HEK293 (cell line): ENCODE data around the gene SINHCAF.

Experiments used
- CTCF ChIA-PET: fragments of 350-600 bp; formaldehyde crosslinking; extraction: SDS; loops from one replicate; lab custom pipeline; 2021; ENCODE audit warnings: antibody characterized with exemption; lab: Yijun Ruan, JAX
- POLR2A ChIA-PET: fragments of 300-600 bp; formaldehyde crosslinking; extraction: SDS; loops from one replicate; lab custom pipeline; 2020; ENCODE audit warnings: antibody characterized with exemption, inconsistent platforms; lab: Yijun Ruan, JAX
- H3K27ac ChIP-seq: fragments of 200-500 bp; sonication (Bioruptor generic); 2 replicates; pipeline ENCODE4 v1.5.1; 2014; ENCODE audit warnings: low read depth, low read length, control low read depth, inconsistent platforms; ENCODE audit errors: extremely low read depth
- H3K36me3 ChIP-seq, 2 experiments: fragments of 200-500 bp in 1 of 2; sonication (Bioruptor generic) in 1 of 2; 1 replicate in 1 of 2; 2 replicates in 1 of 2; pipeline ENCODE4 v1.5.1; 2014 to 2017; ENCODE audit warnings: inconsistent platforms in 2 of 2, low read length in 2 of 2; ENCODE audit not compliant: control insufficient read depth in 2 of 2, insufficient read depth in 1 of 2
- H3K4me1 ChIP-seq: fragments of 200-500 bp; sonication (Bioruptor generic); 2 replicates; pipeline ENCODE4 v1.5.1; 2014; ENCODE audit warnings: mild to moderate bottlenecking, low read length, inconsistent platforms; ENCODE audit not compliant: control insufficient read depth, insufficient read depth
- H3K4me3 ChIP-seq: 2 replicates; pipeline ENCODE4 v1.5.1; 2011; ENCODE audit warnings: low read depth, mild to moderate bottlenecking, control low read depth, low read length, moderate library complexity
- H3K9me3 ChIP-seq: fragments of 200-500 bp; sonication (Bioruptor generic); 2 replicates; pipeline ENCODE4 v1.5.1; 2014; ENCODE audit warnings: low read depth, low read length, inconsistent platforms; ENCODE audit not compliant: control insufficient read depth, insufficient read depth
- BCL11B ChIP-seq: fragments of 450-650 bp; formaldehyde crosslinking; IDR thresholded peaks from 2 replicates; pipeline ENCODE4 v1.5.1; 2016; ENCODE audit warnings: low read depth, missing biosample characterization, missing genetic modification characterization
- CTCF ChIP-seq: fragments of 450-650 bp; formaldehyde crosslinking; IDR thresholded peaks from 2 replicates; pipeline ENCODE4 v1.5.1; 2016; ENCODE audit warnings: missing biosample characterization, missing genetic modification characterization
- KLF1 ChIP-seq: fragments of 450-650 bp; formaldehyde crosslinking; IDR thresholded peaks from 2 replicates; pipeline ENCODE4 v1.5.1; 2016; ENCODE audit warnings: missing biosample characterization, missing genetic modification characterization
- KLF17 ChIP-seq: fragments of 450-650 bp; formaldehyde crosslinking; IDR thresholded peaks from 2 replicates; pipeline ENCODE4 v1.5.1; 2016; ENCODE audit warnings: missing biosample characterization, missing genetic modification characterization
- OSR2 ChIP-seq: fragments of 450-650 bp; formaldehyde crosslinking; IDR thresholded peaks from 2 replicates; pipeline ENCODE4 v1.5.1; 2016; ENCODE audit warnings: missing biosample characterization, missing genetic modification characterization
- PATZ1 ChIP-seq: fragments of 450-650 bp; formaldehyde crosslinking; IDR thresholded peaks from 2 replicates; pipeline ENCODE4 v1.5.1; 2016; ENCODE audit warnings: missing biosample characterization, missing genetic modification characterization
- SP2 ChIP-seq: fragments of 450-650 bp; formaldehyde crosslinking; IDR thresholded peaks from 2 replicates; pipeline ENCODE4 v1.5.1; 2016; ENCODE audit warnings: missing biosample characterization, missing genetic modification characterization
- TRIM28 ChIP-seq: IDR thresholded peaks from 2 replicates; pipeline ENCODE4 v1.6.1; 2011; ENCODE audit warnings: low read length, control low read depth, borderline replicate concordance
- ZBTB21 ChIP-seq: fragments of 450-650 bp; formaldehyde crosslinking; IDR thresholded peaks from 2 replicates; pipeline ENCODE4 v1.5.1; 2017; ENCODE audit warnings: missing biosample characterization, missing genetic modification characterization
- ZBTB49 ChIP-seq: fragments of 450-650 bp; formaldehyde crosslinking; IDR thresholded peaks from 2 replicates; pipeline ENCODE4 v1.5.1; 2016; ENCODE audit warnings: missing biosample characterization, missing genetic modification characterization, low read depth
- ZNF132 ChIP-seq: fragments of 450-650 bp; formaldehyde crosslinking; IDR thresholded peaks from 2 replicates; pipeline ENCODE4 v1.5.1; 2017; ENCODE audit warnings: missing biosample characterization, missing genetic modification characterization, borderline replicate concordance
- ZNF18 ChIP-seq: fragments of 450-650 bp; formaldehyde crosslinking; IDR thresholded peaks from 2 replicates; pipeline ENCODE4 v1.5.1; 2016; ENCODE audit warnings: missing biosample characterization, missing genetic modification characterization
- ZNF239 ChIP-seq: fragments of 450-650 bp; formaldehyde crosslinking; IDR thresholded peaks from 2 replicates; pipeline ENCODE4 v1.5.1; 2016; ENCODE audit warnings: missing biosample characterization, missing genetic modification characterization
- ZNF24 ChIP-seq: fragments of 450-650 bp; formaldehyde crosslinking; IDR thresholded peaks from 2 replicates; pipeline ENCODE4 v1.5.1; 2016; ENCODE audit warnings: missing biosample characterization, missing genetic modification characterization
- ZNF248 ChIP-seq: fragments of 450-650 bp; formaldehyde crosslinking; IDR thresholded peaks from 2 replicates; pipeline ENCODE4 v1.5.1; 2017; ENCODE audit warnings: missing biosample characterization, missing genetic modification characterization
- ZNF26 ChIP-seq: fragments of 450-650 bp; formaldehyde crosslinking; IDR thresholded peaks from 2 replicates; pipeline ENCODE4 v1.5.1; 2016; ENCODE audit warnings: missing biosample characterization, missing genetic modification characterization
- ZNF341 ChIP-seq: fragments of 450-650 bp; formaldehyde crosslinking; IDR thresholded peaks from 2 replicates; pipeline ENCODE4; 2016; ENCODE audit warnings: low read depth, missing biosample characterization, missing genetic modification characterization
- ZNF354C ChIP-seq: fragments of 450-650 bp; formaldehyde crosslinking; IDR thresholded peaks from 2 replicates; pipeline ENCODE4 v1.5.1; 2016; ENCODE audit warnings: missing biosample characterization, missing genetic modification characterization, low read depth, borderline replicate concordance
- ZNF433 ChIP-seq: fragments of 450-650 bp; formaldehyde crosslinking; IDR thresholded peaks from 2 replicates; pipeline ENCODE4 v1.5.1; 2016; ENCODE audit warnings: missing biosample characterization, missing genetic modification characterization, low read depth
- ZNF473 ChIP-seq: fragments of 450-650 bp; formaldehyde crosslinking; IDR thresholded peaks from 2 replicates; pipeline ENCODE4 v1.5.1; 2017; ENCODE audit warnings: missing biosample characterization, missing genetic modification characterization
- ZNF514 ChIP-seq: fragments of 450-650 bp; formaldehyde crosslinking; IDR thresholded peaks from 2 replicates; pipeline ENCODE4 v1.5.1; 2016; ENCODE audit warnings: missing biosample characterization, missing genetic modification characterization
- ZNF580 ChIP-seq: fragments of 450-650 bp; formaldehyde crosslinking; IDR thresholded peaks from 2 replicates; pipeline ENCODE4 v1.5.1; 2016; ENCODE audit warnings: missing biosample characterization, missing genetic modification characterization
- ZNF654 ChIP-seq: fragments of 450-650 bp; formaldehyde crosslinking; IDR thresholded peaks from 2 replicates; pipeline ENCODE4 v1.5.1; 2016; ENCODE audit warnings: low read depth, missing biosample characterization, missing genetic modification characterization
- ZNF670 ChIP-seq: fragments of 450-650 bp; formaldehyde crosslinking; IDR thresholded peaks from 2 replicates; pipeline ENCODE4 v1.5.1; 2016; ENCODE audit warnings: missing biosample characterization, missing genetic modification characterization, low read depth
- ZNF76 ChIP-seq: fragments of 450-650 bp; formaldehyde crosslinking; IDR thresholded peaks from 2 replicates; pipeline ENCODE4; 2016; ENCODE audit warnings: low read depth, missing biosample characterization, missing genetic modification characterization, borderline replicate concordance
- ZNF785 ChIP-seq: fragments of 450-650 bp; formaldehyde crosslinking; IDR thresholded peaks from 2 replicates; pipeline ENCODE4 v1.5.1; 2016; ENCODE audit warnings: missing biosample characterization, missing genetic modification characterization

The SINHCAF gene

GRCh38 chr12:31362759-31363415, 36.9 kb upstream of the SINHCAF start (continued):
- TF ChIP-seq ZNF514 (tag by site-specific recombination) = no peak
- peak; percentile 86 for TF ChIP-seq KLF1 (tag by site-specific recombination)
- no peak for TF ChIP-seq ZNF26
- no peak for TF ChIP-seq SP2
- no peak for TF ChIP-seq ZNF785 (tag by site-specific recombination)
- TF ChIP-seq ZNF24 (tag by site-specific recombination) = no peak
- no peak for TF ChIP-seq ZBTB49 (tag by site-specific recombination)
- TF ChIP-seq ZBTB21 (tag by site-specific recombination) = no peak
- TF ChIP-seq ZNF248 (tag by site-specific recombination) = no peak
- TF ChIP-seq ZNF433 (tag by site-specific recombination) = no peak
- no peak for TF ChIP-seq ZNF354C (tag by site-specific recombination)
- no peak for TF ChIP-seq ZNF670 (tag by site-specific recombination)
- TF ChIP-seq BCL11B = no peak
- TF ChIP-seq ZNF473 = no peak
- peak; percentile 11 for TF ChIP-seq ZNF654
- TF ChIP-seq ZNF132 (tag by site-specific recombination) = no peak
- TF ChIP-seq ZNF239 (tag by site-specific recombination) = no peak

GRCh38 chr12:31362115-31362758, 36.3 kb upstream of the SINHCAF start:
- Histone ChIP-seq H3K27ac (peak overlapping the region; percentile 51), H3K9me3 (no peaks in the 10 kb centered on the region), H3K4me3 (no peak overlapping the region), H3K4me1 (peaks cover 6% of the 10 kb centered on the region; the same call in 1 of the 2 replicates), H3K36me3 (no peaks in the 10 kb centered on the region)
- ChIA-PET POLR2A (interaction anchor here (0.9 kb wide), 1 partner anchor 9 kb away, joined by 3 read pairs; no protein-coding TSS in a partner anchor), CTCF (interaction anchor here (0.6 to 2.6 kb wide), 7 partner anchors 41 to 488 kb away, joined by 3 to 9 read pairs (median 3); no protein-coding TSS in a partner anchor)
- TF ChIP-seq CTCF (peak; percentile 49), KLF17 (no peak), ZNF341 (peak; percentile 47), TRIM28 (peak; percentile 58; the same call in 1 of the 2 replicates), ZNF18 (tag by site-specific recombination) (peak; percentile 74; the same call in 1 of the 2 replicates), OSR2 (tag by site-specific recombination) (peak; percentile 88), ZNF580 (tag by site-specific recombination) (no peak), BCL11B (no peak), PATZ1 (tag by site-specific recombination) (0 out of 2 replicates have a peak, but pooled peaks have one; percentile 16), ZNF76 (no peak), SP2 (no peak)
